Natural killer cell (primary cell): ENCODE data around the gene TMEM8B. TPM values are rescaled to one million over a fixed set of nuclear protein-coding genes. Genes with fewer than 3 reads are reported as not detected.

Experiments
- ATAC-seq, 3 donors: fragments of 150-1000 bp in 2 of 3; fragments of 200-7000 bp in 1 of 3; cut with Tn5 transposase; 1 replicate in 1 of 3; 2 replicates in 2 of 3; pipeline ENCODE4 v1.10.0; 2021; ENCODE audit warnings: mild to moderate bottlenecking in 2 of 3, moderate library complexity in 2 of 3
- DNase-seq, 2 donors: peaks; one replicate each; pipeline versions ENCODE4 v3.0.0 to v3.0.0-alpha.2; 2013 to 2021; ENCODE audit warnings: mixed read lengths in 1 of 2
- H3K27ac ChIP-seq: one replicate; pipeline ENCODE4 v1.5.1; 2013; ENCODE audit warnings: mild to moderate bottlenecking, low read length
- H3K27me3 ChIP-seq: one replicate; pipeline ENCODE4 v1.6.1; 2013; ENCODE audit warnings: low read length; ENCODE audit not compliant: control insufficient read depth, insufficient read depth
- H3K36me3 ChIP-seq: one replicate; pipeline ENCODE4 v1.6.1; 2013; ENCODE audit warnings: low read length; ENCODE audit not compliant: control insufficient read depth, insufficient read depth
- H3K4me1 ChIP-seq: one replicate; pipeline ENCODE4 v1.6.1; 2013; ENCODE audit warnings: low read length; ENCODE audit not compliant: control insufficient read depth, insufficient read depth
- H3K4me3 ChIP-seq: one replicate; pipeline ENCODE4 v1.5.1; 2013; ENCODE audit warnings: low read length
- H3K9me3 ChIP-seq: one replicate; pipeline ENCODE4 v1.6.1; 2013; ENCODE audit warnings: low read length; ENCODE audit not compliant: control insufficient read depth, insufficient read depth
- H3K27ac Mint-ChIP-seq, 2 donors: one replicate each; pipeline ENCODE4 v1.8.0; 2022; ENCODE audit warnings: mild to moderate bottlenecking in 2 of 2, mixed read lengths in 2 of 2, moderate library complexity in 1 of 2
- H3K27me3 Mint-ChIP-seq, 2 donors: one replicate each; pipeline ENCODE4 v1.8.0; 2022; ENCODE audit warnings: low read depth in 2 of 2, mixed read lengths in 2 of 2
- H3K36me3 Mint-ChIP-seq: one replicate; pipeline ENCODE4 v1.8.0; 2022; ENCODE audit warnings: mixed read lengths
- H3K4me1 Mint-ChIP-seq, 2 donors: one replicate each; pipeline ENCODE4 v1.8.0; 2022; ENCODE audit warnings: mixed read lengths in 2 of 2
- H3K4me3 Mint-ChIP-seq: one replicate; pipeline ENCODE4 v1.8.0; 2022; ENCODE audit warnings: mild to moderate bottlenecking, moderate library complexity, mixed read lengths
- H3K9me3 Mint-ChIP-seq, 2 donors: one replicate each; pipeline ENCODE4 v1.8.0; 2022; ENCODE audit warnings: mixed read lengths in 2 of 2
- whole genome bisulfite sequencing: methylation state at CpG from one replicate; pipeline ENCODE4 v1.1.7; 2013; ENCODE audit warnings: missing lambda C conversion rate; ENCODE audit not compliant: insufficient coverage; 5-methylcytosine and 5-hydroxymethylcytosine counted together
- intact Hi-C: fragments of 100-400 bp; cut with micrococcal nuclease; formaldehyde crosslinking; loops from one replicate; pipeline ENCODE4 v1.14.2; 2022
- total RNA-seq, 4 donors: library from RNA; stranded (reverse); fragments of 120-200 nt in 1 of 4; gene quantifications; one replicate each; pipeline versions ENCODE4 v1.2.3 to v1.2.4, GENCODE V29; 2013 to 2022
- TF ChIP-seq, protein P1 (sequence below): fragments of 200-600 bp; IDR thresholded peaks from one replicate; pipeline ENCODE4 v1.8.0; 2022; ENCODE audit warnings: antibody characterized with exemption

Gene TMEM8B
- total RNA-seq, 3 donors from 2014 or later (not counting 1 experiment from before 2014, with no cell fraction given), result 5.2 to 7.8 (median 5.4) TPM

GRCh38 chr9:35856206-35856605 lies 27.2 kb downstream of the TMEM8B start:
- no peaks in the 10 kb centered on the region for H3K9me3 Mint-ChIP-seq
- no peak overlapping the region for H3K4me3 Mint-ChIP-seq
- H3K36me3 ChIP-seq, result no peaks in the 10 kb centered on the region
- H3K27me3 ChIP-seq, result peaks cover 2% of the 10 kb centered on the region
- ATAC-seq (no peak), DNase-seq (peak in 1 of 2 donors; percentile 10)
- no peak overlapping the region for H3K27ac ChIP-seq
- 76% methylated on average over 3 of the region's 3 CpGs for WGBS
- H3K4me1 ChIP-seq, result no peaks in the 10 kb centered on the region
- H3K4me3 ChIP-seq, result no peak overlapping the region
- H3K27ac Mint-ChIP-seq, result no peak overlapping the region
- no peaks in the 10 kb centered on the region for H3K9me3 ChIP-seq
- no peaks in the 10 kb centered on the region for H3K36me3 Mint-ChIP-seq
- H3K27me3 Mint-ChIP-seq, result peaks cover 8 to 10% of the 10 kb centered on the region in 2 donors
- H3K4me1 Mint-ChIP-seq, result peaks cover 7 to 14% of the 10 kb centered on the region in 2 donors
- TF ChIP-seq, protein P1, sequence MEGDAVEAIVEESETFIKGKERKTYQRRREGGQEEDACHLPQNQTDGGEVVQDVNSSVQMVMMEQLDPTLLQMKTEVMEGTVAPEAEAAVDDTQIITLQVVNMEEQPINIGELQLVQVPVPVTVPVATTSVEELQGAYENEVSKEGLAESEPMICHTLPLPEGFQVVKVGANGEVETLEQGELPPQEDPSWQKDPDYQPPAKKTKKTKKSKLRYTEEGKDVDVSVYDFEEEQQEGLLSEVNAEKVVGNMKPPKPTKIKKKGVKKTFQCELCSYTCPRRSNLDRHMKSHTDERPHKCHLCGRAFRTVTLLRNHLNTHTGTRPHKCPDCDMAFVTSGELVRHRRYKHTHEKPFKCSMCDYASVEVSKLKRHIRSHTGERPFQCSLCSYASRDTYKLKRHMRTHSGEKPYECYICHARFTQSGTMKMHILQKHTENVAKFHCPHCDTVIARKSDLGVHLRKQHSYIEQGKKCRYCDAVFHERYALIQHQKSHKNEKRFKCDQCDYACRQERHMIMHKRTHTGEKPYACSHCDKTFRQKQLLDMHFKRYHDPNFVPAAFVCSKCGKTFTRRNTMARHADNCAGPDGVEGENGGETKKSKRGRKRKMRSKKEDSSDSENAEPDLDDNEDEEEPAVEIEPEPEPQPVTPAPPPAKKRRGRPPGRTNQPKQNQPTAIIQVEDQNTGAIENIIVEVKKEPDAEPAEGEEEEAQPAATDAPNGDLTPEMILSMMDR, result no peak
- intact Hi-C loops, result no loop called here

DNA sequence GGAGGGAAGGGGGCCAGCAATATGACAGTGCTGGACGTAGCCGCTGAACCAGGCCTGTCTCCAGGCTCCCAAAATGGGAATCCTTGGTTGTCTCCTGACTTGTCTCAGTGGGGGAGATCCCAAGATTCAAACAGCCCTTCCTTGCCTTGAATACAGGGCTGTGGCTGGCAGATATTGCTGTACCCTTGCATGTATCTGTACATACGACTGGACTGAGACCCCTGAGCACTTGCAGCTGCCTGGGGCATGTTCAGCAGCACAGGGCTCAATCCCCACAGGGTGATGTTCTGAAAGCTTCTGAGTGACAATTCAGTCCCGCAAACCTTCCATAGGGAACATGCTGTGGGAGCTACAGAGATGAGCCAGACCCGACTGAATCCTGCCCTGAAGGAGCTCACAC lies 27.9 kb downstream of the TMEM8B start:
- intact Hi-C loops, result no loop called here
- no peaks in the 10 kb centered on the region for H3K9me3 ChIP-seq
- H3K4me3 ChIP-seq, result no peak overlapping the region
- H3K27me3 Mint-ChIP-seq, result peaks cover 14 to 17% of the 10 kb centered on the region in 2 donors
- 88% methylated on average over 5 of the region's 5 CpGs for WGBS
- H3K27ac ChIP-seq, result no peak overlapping the region
- peaks cover 2% of the 10 kb centered on the region for H3K27me3 ChIP-seq
- no peak overlapping the region for H3K27ac Mint-ChIP-seq
- peaks cover 7 to 14% of the 10 kb centered on the region in 2 donors for H3K4me1 Mint-ChIP-seq
- ATAC-seq (no peak), DNase-seq (peak in 1 of 2 donors; percentile 0)
- no peaks in the 10 kb centered on the region for H3K9me3 Mint-ChIP-seq
- H3K36me3 ChIP-seq, result no peaks in the 10 kb centered on the region
- no peaks in the 10 kb centered on the region for H3K4me1 ChIP-seq
- TF ChIP-seq, protein P1, result no peak
- H3K4me3 Mint-ChIP-seq, result no peak overlapping the region
- no peaks in the 10 kb centered on the region for H3K36me3 Mint-ChIP-seq

GRCh38 chr9:35858458-35858857 lies 29.4 kb downstream of the TMEM8B start:
- no peak for DNase-seq
- Mint-ChIP-seq H3K27me3 (peaks cover 19 to 20% of the 10 kb centered on the region in 2 donors), H3K27ac (no peak overlapping the region)

More at GRCh38 chr9:35858458-35858857, 29.4 kb downstream of the TMEM8B start:
- Histone ChIP-seq H3K9me3 (no peaks in the 10 kb centered on the region), H3K27ac (no peak overlapping the region), H3K27me3 (peaks cover 2% of the 10 kb centered on the region), H3K4me3 (no peak overlapping the region), H3K4me1 (no peaks in the 10 kb centered on the region), H3K36me3 (no peaks in the 10 kb centered on the region)
- TF ChIP-seq, protein P1, result no peak
- Mint-ChIP-seq H3K9me3 (no peaks in the 10 kb centered on the region), H3K36me3 (no peaks in the 10 kb centered on the region), H3K4me1 (peaks cover 7 to 14% of the 10 kb centered on the region in 2 donors), H3K4me3 (no peak overlapping the region)
- ATAC-seq, result no peak
- intact Hi-C loops, result no loop called here
- 72% methylated on average over 3 of the region's 5 CpGs for WGBS
